ENCODE results near the gene MTRR.

DNA sequence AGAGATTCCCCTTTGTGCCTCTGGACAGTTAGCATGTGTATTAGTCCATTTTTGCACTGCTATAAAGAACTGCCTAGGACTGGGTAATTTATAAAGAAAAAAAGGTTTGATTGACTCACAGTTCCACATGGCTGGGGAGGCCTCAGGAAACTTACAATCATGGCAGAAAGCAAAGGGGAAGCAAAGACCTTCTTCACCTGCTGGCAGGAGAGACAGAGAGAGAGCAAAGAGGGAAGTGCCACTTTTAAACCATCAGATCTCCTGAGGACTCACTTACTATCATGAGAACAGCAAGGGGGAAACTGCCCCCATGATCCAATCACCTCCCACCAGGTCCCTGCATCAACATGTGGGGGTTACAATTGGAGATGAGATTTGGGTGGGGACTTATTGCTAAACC lies 24.0 kb upstream of the MTRR start:
- TF ChIP-seq, protein P1, sequence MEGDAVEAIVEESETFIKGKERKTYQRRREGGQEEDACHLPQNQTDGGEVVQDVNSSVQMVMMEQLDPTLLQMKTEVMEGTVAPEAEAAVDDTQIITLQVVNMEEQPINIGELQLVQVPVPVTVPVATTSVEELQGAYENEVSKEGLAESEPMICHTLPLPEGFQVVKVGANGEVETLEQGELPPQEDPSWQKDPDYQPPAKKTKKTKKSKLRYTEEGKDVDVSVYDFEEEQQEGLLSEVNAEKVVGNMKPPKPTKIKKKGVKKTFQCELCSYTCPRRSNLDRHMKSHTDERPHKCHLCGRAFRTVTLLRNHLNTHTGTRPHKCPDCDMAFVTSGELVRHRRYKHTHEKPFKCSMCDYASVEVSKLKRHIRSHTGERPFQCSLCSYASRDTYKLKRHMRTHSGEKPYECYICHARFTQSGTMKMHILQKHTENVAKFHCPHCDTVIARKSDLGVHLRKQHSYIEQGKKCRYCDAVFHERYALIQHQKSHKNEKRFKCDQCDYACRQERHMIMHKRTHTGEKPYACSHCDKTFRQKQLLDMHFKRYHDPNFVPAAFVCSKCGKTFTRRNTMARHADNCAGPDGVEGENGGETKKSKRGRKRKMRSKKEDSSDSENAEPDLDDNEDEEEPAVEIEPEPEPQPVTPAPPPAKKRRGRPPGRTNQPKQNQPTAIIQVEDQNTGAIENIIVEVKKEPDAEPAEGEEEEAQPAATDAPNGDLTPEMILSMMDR (conservative IDR thresholded peaks at IDR 0.05; ENCODE audit: low read depth, low read length), result no peak
- no peak for TF ChIP-seq EZH2 (IDR thresholded peaks at IDR 0.05; ENCODE audit: borderline replicate concordance, low read depth, low read length, poor library complexity, severe bottlenecking)
